ENCODE results near the gene NAT9. TPM values are rescaled to one million over a fixed set of nuclear protein-coding genes. Genes with fewer than 3 reads are reported as not detected.

The NAT9 gene
- total and polyA plus RNA-seq, 4 donors, result 12.1 to 59.9 (median 45.4) TPM

DNA sequence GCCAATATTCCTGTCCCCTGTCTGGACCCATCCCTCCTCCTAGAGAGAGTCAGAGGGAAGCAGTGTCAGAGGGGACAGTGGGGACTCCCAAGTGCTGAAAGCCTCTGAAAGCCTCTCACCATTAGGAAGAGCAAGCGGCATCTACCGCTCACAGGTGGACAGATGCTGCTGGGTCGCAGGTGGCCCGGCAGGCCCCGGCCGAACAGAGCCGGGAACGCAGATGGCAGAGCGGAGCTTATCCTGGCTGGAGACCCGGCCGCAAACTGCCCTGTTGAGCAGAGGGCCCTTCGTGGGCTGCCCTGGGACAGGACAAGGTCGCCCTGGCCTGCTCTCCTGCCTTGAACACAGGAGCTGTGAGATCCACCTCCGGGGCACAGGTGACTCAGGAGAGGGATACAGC, 23.0 kb upstream of the NAT9 start:
- Histone ChIP-seq H3K27ac (ENCODE audit: low read depth in 1 of 2, low read length in 2 of 2) (no peak overlapping the region), H3K36me3 (ENCODE audit: control insufficient read depth in 1 of 2, insufficient read depth in 2 of 2, low read length in 1 of 2) (peaks cover 0 to 2% of the 10 kb centered on the region in 2 donors), H3K9me3 (ENCODE audit: control insufficient read depth, low read length) (no peaks in the 10 kb centered on the region), H3K4me1 (ENCODE audit: control insufficient read depth in 1 of 2, insufficient read depth in 2 of 2, low read length in 2 of 2) (no peaks in the 10 kb centered on the region), H3K27me3 (ENCODE audit: control insufficient read depth in 1 of 2, insufficient read depth in 2 of 2, low read length in 1 of 2) (no peaks in the 10 kb centered on the region), H3K4me3 (ENCODE audit: low read length in 2 of 2) (no peak overlapping the region)
- intact Hi-C loops (cut with DNase I), result no loop called here
- WGBS, 2 donors, result 91 to 96% methylated on average over 14 of the region's 14 CpGs
- DNase-seq, result no peak
- ATAC-seq (ENCODE audit: low FRiP score), result no peak

DNA sequence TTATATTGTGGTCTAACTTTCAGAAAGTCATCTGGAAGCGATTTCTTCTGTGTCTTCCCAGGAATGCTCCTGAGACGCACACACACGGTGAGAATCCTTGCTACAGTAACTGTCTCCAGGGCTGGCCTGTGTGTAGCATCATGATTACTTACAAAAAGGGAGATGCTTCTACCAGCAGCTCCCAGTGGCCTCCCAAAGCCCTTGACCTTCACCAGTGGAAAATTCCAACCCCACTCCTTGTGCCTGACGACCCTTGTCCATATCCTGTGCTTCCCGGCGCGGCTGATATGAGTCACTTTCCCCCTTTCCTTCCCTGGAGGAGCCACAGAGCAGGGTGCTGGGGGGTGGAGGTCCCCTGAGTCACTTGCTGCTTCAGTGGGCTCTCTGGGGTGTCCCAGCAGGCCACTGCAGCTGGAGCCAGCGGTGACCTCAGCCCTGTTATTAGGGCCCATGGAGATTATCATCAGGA, 22.1 kb upstream of the NAT9 start:
- intact Hi-C loops (cut with DNase I), result no loop called here
- no peak for ATAC-seq (ENCODE audit: low FRiP score)
- no peak for DNase-seq
- WGBS, 2 donors, result 79 to 83% methylated on average over 8 of the region's 8 CpGs
- Histone ChIP-seq H3K27me3 (ENCODE audit: control insufficient read depth in 1 of 2, insufficient read depth in 2 of 2, low read length in 1 of 2) (no peaks in the 10 kb centered on the region), H3K4me3 (ENCODE audit: low read length in 2 of 2) (no peak overlapping the region), H3K4me1 (ENCODE audit: control insufficient read depth in 1 of 2, insufficient read depth in 2 of 2, low read length in 2 of 2) (no peaks in the 10 kb centered on the region), H3K36me3 (ENCODE audit: control insufficient read depth in 1 of 2, insufficient read depth in 2 of 2, low read length in 1 of 2) (peaks cover 0 to 3% of the 10 kb centered on the region in 2 donors), H3K9me3 (ENCODE audit: control insufficient read depth, low read length) (no peaks in the 10 kb centered on the region), H3K27ac (ENCODE audit: low read depth in 1 of 2, low read length in 2 of 2) (no peak overlapping the region)

DNA sequence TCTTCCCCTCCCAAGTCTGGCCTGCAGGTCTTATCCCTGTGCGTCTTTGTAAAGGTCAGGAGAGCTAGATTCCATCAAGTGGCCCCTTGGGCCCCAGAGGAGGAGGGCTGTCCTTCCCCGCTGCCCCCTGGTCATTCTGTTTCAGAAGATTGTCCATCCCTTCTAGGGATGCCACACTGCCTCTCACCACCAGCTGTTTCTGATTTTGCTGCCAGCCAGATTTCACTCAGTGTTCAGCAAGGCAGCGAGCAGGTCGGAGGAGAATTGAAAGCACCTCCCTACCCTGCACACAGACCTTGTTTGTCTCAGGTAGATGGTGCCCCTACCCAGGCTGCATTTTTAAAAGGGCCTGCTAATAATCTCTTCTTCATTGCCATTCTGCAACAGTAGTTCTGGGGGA, 21.7 kb upstream of the NAT9 start:
- no peak for ATAC-seq (ENCODE audit: low FRiP score)
- Histone ChIP-seq H3K27ac (ENCODE audit: low read depth in 1 of 2, low read length in 2 of 2) (no peak overlapping the region), H3K4me1 (ENCODE audit: control insufficient read depth in 1 of 2, insufficient read depth in 2 of 2, low read length in 2 of 2) (no peaks in the 10 kb centered on the region), H3K36me3 (ENCODE audit: control insufficient read depth in 1 of 2, insufficient read depth in 2 of 2, low read length in 1 of 2) (peaks cover 0 to 3% of the 10 kb centered on the region in 2 donors), H3K27me3 (ENCODE audit: control insufficient read depth in 1 of 2, insufficient read depth in 2 of 2, low read length in 1 of 2) (no peaks in the 10 kb centered on the region), H3K4me3 (ENCODE audit: low read length in 2 of 2) (no peak overlapping the region), H3K9me3 (ENCODE audit: control insufficient read depth, low read length) (no peaks in the 10 kb centered on the region)
- no peak for DNase-seq
- intact Hi-C loops (cut with DNase I), result no loop called here
- 94 to 96% methylated on average over 4 of the region's 4 CpGs for WGBS, 2 donors

DNA sequence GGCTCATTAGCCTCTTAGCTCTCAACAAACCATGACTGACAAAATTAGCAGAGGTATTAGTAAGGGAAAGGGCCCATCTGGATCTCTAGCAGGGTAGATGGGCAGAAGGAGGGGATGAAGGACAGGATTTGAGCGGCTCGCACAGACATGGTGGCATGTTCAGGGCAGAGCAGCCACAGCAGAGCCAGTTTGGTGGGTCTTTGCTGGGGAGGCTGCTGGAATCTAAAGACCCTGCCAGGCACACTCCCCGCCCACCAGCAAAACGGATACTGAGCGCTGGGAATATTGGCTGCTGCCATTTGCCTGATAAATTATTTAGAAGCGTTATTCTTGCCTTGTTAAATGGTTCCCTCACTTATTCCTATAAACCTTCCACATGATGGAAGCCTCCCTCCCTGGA, 20.7 kb upstream of the NAT9 start:
- Histone ChIP-seq H3K4me1 (ENCODE audit: control insufficient read depth in 1 of 2, insufficient read depth in 2 of 2, low read length in 2 of 2) (no peaks in the 10 kb centered on the region), H3K4me3 (ENCODE audit: low read length in 2 of 2) (no peak overlapping the region), H3K27me3 (ENCODE audit: control insufficient read depth in 1 of 2, insufficient read depth in 2 of 2, low read length in 1 of 2) (no peaks in the 10 kb centered on the region), H3K27ac (ENCODE audit: low read depth in 1 of 2, low read length in 2 of 2) (no peak overlapping the region), H3K9me3 (ENCODE audit: control insufficient read depth, low read length) (no peaks in the 10 kb centered on the region), H3K36me3 (ENCODE audit: control insufficient read depth in 1 of 2, insufficient read depth in 2 of 2, low read length in 1 of 2) (peaks cover 0 to 3% of the 10 kb centered on the region in 2 donors)
- WGBS, 2 donors, result 87% methylated on average over 6 of the region's 6 CpGs
- DNase-seq (no peak), ATAC-seq (ENCODE audit: low FRiP score) (no peak)
- intact Hi-C loops (cut with DNase I), result no loop called here

DNA sequence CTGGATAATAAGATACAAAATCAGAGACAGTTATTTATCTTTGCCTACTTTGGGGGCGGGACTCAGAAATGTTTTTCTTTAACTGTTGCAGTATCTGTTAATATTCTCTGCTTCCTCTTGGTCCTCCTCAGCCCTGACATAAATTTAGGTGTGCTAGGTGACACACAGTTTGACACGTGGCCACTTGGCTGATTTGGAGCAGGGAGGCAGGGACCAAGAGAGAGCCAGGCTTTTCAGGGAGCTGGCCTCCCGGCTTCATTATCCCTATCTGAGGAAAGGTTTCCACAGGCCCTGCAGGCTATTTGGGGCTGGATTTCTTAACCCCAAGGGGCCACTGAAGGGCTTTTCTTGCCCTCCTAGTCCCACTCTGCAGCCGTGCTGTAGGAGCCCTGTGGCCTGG, 20.1 kb upstream of the NAT9 start:
- Histone ChIP-seq H3K36me3 (ENCODE audit: control insufficient read depth in 1 of 2, insufficient read depth in 2 of 2, low read length in 1 of 2) (peaks cover 0 to 3% of the 10 kb centered on the region in 2 donors), H3K4me1 (ENCODE audit: control insufficient read depth in 1 of 2, insufficient read depth in 2 of 2, low read length in 2 of 2) (no peaks in the 10 kb centered on the region)

DNA sequence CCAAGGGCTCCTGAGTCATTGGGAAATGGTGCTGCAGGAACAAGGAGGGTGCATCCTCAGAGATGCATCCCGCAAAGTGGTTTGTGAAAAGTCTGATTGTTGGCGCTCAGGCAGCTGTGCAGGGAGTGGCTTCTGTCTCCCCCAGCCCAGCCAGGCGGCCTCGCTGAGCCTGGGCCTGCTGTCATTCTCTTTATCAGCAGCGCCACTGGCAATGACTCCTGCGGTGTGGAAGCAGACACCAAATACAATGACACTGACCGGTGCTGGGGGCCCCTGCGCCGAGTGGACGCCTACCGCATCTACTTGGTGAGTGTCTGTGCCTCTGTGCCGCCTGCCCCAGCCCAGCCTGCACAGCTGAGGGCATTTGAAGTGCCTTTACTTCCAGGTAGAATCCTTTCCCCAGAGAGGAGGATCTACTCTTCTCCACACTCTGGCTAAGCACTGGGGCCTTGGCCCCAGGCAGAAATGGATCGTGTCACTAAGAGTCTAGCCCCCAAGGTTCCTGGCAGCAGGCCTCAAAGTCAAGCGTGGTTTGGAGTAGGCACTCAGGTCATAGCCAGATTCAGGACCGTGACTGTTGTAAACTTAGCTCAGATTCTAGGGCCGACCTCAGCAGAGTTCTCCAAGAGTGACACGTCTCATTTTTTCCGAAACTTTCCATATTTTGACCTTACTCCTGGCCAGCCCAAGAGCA, 19.3 kb upstream of the NAT9 start:
- Histone ChIP-seq H3K4me1 (ENCODE audit: control insufficient read depth in 1 of 2, insufficient read depth in 2 of 2, low read length in 2 of 2) (no peaks in the 10 kb centered on the region), H3K27ac (ENCODE audit: low read depth in 1 of 2, low read length in 2 of 2) (no peak overlapping the region), H3K4me3 (ENCODE audit: low read length in 2 of 2) (no peak overlapping the region), H3K36me3 (ENCODE audit: control insufficient read depth in 1 of 2, insufficient read depth in 2 of 2, low read length in 1 of 2) (peaks cover 0 to 3% of the 10 kb centered on the region in 2 donors), H3K9me3 (ENCODE audit: control insufficient read depth, low read length) (no peaks in the 10 kb centered on the region), H3K27me3 (ENCODE audit: control insufficient read depth in 1 of 2, insufficient read depth in 2 of 2, low read length in 1 of 2) (no peaks in the 10 kb centered on the region)
- ATAC-seq (ENCODE audit: low FRiP score) (no peak), DNase-seq (no peak)
- 87 to 90% methylated on average over 18 of the region's 18 CpGs for WGBS, 2 donors
- intact Hi-C loops (cut with DNase I), result no loop called here

More for the DNA sequence above, 20.1 kb upstream of the NAT9 start:
- H3K4me3 ChIP-seq (ENCODE audit: low read length in 2 of 2), result no peak overlapping the region
- no peak for ATAC-seq (ENCODE audit: low FRiP score)
- intact Hi-C loops (cut with DNase I), result no loop called here
- no peaks in the 10 kb centered on the region for H3K9me3 ChIP-seq (ENCODE audit: control insufficient read depth, low read length)
- no peak for DNase-seq
- H3K27me3 ChIP-seq (ENCODE audit: control insufficient read depth in 1 of 2, insufficient read depth in 2 of 2, low read length in 1 of 2), result no peaks in the 10 kb centered on the region
- no peak overlapping the region for H3K27ac ChIP-seq (ENCODE audit: low read depth in 1 of 2, low read length in 2 of 2)
- WGBS, 2 donors, result 81 to 82% methylated on average over 4 of the region's 4 CpGs

DNA sequence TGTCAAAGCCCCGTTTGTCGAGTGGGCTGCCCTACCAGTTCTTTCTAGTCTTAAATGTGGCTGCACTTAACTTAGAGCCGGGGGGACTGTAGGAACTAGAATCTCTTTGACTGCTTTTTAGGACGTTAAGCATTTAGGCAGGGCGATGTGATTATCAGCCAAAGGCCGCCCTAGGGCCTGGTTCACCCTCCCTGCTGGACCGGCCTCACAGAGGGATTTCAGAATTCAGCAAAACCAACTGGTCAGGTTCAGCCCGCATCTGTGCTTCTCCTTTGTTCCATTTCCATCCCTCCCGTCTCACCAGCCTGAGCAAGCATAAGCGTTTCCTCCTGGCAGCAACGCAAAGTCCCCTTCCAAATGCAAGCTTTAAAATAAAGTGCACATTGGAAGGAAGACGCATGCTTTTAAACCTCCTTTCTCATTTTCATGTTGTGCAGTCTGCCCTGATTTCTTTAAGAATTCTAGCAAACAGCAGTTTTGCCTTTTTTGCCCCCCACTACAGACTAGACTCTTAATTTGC, 16.5 kb upstream of the NAT9 start:
- Histone ChIP-seq H3K27ac (ENCODE audit: low read depth in 1 of 2, low read length in 2 of 2) (no peak overlapping the region), H3K27me3 (ENCODE audit: control insufficient read depth in 1 of 2, insufficient read depth in 2 of 2, low read length in 1 of 2) (no peaks in the 10 kb centered on the region), H3K36me3 (ENCODE audit: control insufficient read depth in 1 of 2, insufficient read depth in 2 of 2, low read length in 1 of 2) (peaks cover 0 to 1% of the 10 kb centered on the region in 2 donors), H3K9me3 (ENCODE audit: control insufficient read depth, low read length) (no peaks in the 10 kb centered on the region), H3K4me3 (ENCODE audit: low read length in 2 of 2) (no peak overlapping the region), H3K4me1 (ENCODE audit: control insufficient read depth in 1 of 2, insufficient read depth in 2 of 2, low read length in 2 of 2) (no peaks in the 10 kb centered on the region)
- ATAC-seq (ENCODE audit: low FRiP score) (no peak), DNase-seq (no peak)
- WGBS, 2 donors, result 89 to 93% methylated on average over 12 of the region's 12 CpGs
- intact Hi-C loops (cut with DNase I), result loop anchor here in 1 of 2 donors (5.0 kb wide), 1 partner anchor 70 kb away; no protein-coding TSS in a partner anchor

DNA sequence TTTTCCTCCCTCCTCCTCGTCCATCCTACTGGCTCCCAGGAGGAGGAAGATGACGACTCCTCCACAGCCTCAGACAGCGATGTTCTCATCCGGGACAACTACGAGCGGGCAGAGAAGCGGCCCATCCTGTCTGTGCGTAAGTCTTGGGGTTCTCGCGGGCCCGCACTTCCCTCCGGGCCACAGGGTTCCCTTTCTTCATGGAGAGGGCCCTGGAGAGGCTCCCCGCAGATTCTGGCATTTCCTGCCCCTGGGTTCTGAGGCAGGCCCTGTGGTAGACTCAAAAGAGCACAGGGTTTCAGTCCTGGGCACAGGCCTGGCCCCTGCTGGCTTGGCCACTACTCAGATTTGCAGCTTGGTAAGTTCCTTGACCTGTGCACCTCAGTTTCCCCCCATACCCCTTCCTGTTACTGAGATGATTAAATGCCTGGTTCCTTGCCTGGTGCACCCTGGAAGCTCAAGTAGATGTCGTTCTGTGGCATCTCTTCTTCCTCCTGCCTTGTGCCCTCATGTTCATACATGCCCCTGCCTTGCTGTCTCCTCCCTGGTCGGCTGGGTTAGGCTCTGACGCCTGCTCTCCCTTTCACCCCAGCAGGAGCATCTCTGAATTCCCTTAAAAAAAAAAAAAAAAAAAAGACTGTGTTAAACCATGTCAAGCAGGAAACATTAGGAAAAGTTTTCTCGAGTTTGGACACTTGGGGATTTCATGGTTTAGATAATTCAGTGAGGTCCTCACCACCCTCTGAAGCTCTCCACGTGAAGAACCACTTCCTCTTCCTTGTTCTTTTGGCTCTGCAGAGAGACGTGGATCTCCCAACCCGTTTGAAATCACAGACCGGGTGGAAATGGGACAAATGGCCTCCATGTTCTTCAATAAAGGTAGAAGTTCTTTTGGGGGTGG, 14.3 kb upstream of the NAT9 start:
- intact Hi-C loops (cut with DNase I), result loop anchor here in 1 of 2 donors (5.0 kb wide), 1 partner anchor 72 kb away; no protein-coding TSS in a partner anchor
- Histone ChIP-seq H3K4me3 (ENCODE audit: low read length in 2 of 2) (no peak overlapping the region), H3K4me1 (ENCODE audit: control insufficient read depth in 1 of 2, insufficient read depth in 2 of 2, low read length in 2 of 2) (no peaks in the 10 kb centered on the region), H3K27ac (ENCODE audit: low read depth in 1 of 2, low read length in 2 of 2) (no peak overlapping the region), H3K27me3 (ENCODE audit: control insufficient read depth in 1 of 2, insufficient read depth in 2 of 2, low read length in 1 of 2) (no peaks in the 10 kb centered on the region), H3K36me3 (ENCODE audit: control insufficient read depth in 1 of 2, insufficient read depth in 2 of 2, low read length in 1 of 2) (peaks cover 0 to 1% of the 10 kb centered on the region in 2 donors), H3K9me3 (ENCODE audit: control insufficient read depth, low read length) (no peaks in the 10 kb centered on the region)
- 89 to 91% methylated on average over 21 of the region's 21 CpGs for WGBS, 2 donors
- no peak for ATAC-seq (ENCODE audit: low FRiP score)
- DNase-seq, result no peak

Data from aorta (tissue), 5 donors.